Stimulated activated CD4-positive, alpha-beta T cell treated with anti-CD3 and anti-CD28 coated beads, Interleukin-2, amount 100 ng/mL, for 24 hours (primary cell): ENCODE data around the gene NHS.

Experiments used
- DNase-seq, 2 donors: peaks; one replicate each; pipeline ENCODE4 v3.0.0-alpha.2; 2020

Gene NHS

GRCh38 chrX:17738737-17739535, 363.9 kb downstream of the NHS start:
- no peak for DNase-seq

DNA sequence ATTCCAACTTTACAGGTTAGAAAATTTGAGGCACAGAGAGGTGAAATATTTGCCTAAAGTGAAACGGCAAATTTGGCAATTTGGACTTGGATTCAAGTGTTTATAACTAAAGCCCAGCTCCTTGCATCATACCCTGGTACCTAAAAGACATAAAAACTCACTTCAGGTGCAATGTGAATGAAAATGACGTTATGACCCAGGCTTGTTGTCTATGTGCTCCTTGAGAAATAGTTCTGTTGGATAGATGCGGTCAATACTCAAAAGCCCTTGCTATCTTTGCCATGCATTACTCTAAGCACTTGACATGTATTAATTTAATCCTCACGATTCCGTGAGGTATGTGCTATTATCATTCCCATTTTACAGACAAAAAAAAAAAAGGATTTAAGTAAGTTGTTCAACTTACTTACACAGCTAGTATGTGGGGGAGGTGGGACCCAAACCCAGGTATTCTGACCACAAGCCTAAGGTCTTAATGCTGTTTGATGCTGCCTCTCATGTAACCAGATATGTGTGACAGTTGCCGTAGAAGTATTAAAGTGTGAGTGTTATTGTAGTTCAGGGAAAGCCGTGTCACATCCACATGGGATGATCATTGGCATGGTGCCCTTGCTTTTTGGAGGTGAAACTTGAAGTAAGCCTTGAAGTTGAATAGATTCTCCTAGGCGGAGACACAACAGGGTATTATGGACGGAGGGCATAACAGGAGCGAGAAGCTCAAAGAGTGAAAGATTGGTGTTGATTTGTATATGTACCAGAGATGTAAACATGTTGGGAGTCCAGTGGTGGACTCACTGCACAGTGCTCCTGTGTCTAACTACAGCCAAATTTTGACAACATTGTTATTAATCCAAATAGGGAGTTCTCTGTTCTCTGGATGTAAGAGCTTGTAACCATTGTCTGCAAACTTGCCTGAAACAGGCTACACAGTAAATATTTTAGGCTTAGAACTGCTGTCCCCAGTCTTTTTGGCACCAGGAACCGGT, 365.4 kb downstream of the NHS start:
- DNase-seq: no peak

GRCh38 chrX:17741123-17741511, 366.1 kb downstream of the NHS start:
- DNase-seq: no peak

GRCh38 chrX:17743913-17744312, 368.9 kb downstream of the NHS start:
- no peak for DNase-seq

- no peak for DNase-seq
Observed at GRCh38 chrX:17744896-17745523, 370.0 kb downstream of the NHS start.

DNA sequence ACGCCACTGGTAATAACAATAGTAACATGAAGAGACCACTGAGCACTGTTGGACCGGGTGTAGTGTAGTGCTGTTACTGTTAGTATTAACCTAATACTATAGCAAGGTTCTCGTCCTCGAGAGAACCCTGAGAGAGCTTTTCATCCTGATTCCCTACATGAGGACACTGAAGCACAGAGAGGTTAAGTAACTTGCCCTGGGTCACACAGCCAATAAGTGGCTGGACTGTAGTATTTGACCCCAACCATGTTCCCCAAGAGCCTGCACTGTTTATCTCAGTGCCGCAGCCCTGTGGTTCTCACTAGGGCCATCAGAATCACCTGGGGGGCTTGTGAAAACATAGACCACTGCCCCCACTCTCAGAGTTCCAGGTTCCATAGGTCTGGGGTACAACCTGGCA, 372.7 kb downstream of the NHS start:
- no peak for DNase-seq

GRCh38 chrX:17748684-17749083, 373.7 kb downstream of the NHS start:
- DNase-seq: no peak

- no peak for DNase-seq
Observed at GRCh38 chrX:17750436-17750835, 375.4 kb downstream of the NHS start.

DNA sequence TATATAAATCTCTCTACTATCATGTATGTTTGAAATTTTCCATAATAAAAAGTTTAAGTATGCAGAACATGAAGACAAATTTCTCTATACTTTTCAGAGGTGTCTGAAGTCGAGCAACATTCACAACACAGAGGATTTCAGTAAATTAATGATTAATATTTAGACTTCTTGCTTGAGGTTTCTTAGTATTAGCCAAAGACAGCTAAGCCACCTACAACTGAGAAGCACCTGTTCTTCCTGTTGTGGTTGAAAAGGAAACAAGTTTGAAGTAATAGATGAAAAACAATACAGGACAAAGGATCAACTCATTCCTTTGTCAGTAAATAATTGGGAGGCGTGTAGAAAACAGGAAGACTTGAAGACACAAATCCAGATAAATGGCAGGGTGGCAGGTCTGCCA, 383.4 kb downstream of the NHS start:
- DNase-seq: no peak

DNA sequence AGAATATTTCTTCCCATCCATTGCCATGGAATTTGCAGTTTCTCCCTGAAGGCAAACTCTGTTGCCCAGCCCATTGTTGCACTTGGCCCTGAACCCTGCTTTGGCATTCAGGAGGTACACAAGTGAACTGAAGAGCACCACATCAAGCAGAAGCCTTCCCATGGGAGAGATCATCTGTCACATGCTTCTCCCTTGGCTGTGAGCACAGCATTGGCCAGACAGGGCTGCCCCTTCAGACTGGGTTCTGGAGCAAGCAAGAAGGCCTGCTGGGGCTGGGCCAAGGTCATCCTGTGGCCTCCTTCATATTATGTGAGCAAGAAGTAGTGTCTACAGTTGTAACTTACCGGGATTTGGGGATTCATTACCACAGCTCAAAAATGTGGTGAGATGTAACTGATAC, 385.0 kb downstream of the NHS start:
- DNase-seq: no peak

GRCh38 chrX:17767734-17768133, 392.7 kb downstream of the NHS start:
- DNase-seq: no peak

DNA sequence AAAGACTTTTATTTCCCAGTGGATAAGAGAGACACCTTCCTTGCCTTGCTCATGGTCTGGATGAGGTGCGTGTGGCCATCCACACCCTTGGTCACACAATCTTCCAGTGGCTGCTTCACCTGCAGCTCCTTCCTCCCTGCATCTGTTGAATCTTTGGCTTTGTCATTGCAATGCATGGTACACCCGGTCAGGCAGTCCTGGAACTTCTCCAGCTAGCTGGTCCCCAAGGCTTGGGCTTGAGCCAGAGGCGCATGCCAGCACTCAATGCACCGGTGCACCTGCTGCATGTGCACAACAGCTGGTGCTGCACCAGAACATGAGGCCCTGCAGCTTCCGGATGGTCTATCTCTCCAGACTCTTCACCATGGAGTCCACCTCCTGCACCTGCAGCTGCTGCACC, 394.0 kb downstream of the NHS start:
- DNase-seq: no peak

DNA sequence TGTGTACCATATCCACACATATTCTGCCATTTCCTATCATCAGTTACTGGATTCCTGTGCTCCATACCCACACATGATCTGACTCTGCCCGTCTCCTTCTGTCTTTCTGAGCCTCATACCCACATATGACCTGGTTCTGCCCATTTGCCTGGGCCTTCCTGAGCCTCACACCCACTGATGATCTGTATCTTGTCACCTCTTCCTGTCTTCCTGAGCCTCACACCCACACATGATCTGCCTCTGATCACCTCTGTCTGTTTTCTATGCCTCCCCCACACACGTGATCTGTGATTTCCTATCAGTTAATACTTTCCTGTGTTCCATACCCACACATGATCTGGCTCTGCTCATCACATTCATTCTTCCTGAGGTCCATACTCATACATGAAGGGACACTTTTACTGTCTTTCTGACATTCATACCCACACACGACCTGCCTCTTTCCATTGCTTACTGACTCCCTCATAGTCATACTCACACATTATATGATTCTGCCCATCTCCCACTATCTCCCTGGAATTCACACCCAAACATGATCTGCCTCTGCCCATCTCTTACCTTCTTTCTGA, 394.8 kb downstream of the NHS start:
- DNase-seq: no peak

DNA sequence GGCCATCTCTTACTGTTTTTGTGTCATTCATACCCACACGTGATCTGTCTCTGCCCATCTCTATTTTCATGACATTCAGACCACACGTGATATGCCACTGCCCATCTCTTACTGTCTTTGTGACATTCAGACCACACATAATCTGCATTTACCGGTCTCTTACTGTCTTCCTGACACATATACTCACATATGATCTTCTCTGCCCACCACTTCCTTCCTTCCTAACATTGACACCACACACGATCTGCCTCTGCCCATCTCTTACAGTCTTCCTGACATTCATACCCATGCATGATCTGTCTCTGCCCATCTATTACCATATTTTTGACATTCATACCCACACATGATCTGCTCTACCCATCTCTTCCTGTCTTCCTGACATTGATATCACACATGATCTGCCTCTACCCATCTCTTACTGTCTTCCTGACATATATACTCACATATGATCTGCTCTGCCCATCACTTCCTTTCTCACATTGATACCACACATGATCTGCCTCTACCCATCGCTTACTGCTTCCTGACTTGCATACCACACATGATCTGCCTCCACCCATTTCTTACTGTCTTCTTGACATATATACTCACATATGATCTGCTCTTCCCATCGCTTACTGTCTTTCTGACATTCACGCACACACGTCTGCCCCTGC, 398.3 kb downstream of the NHS start:
- no peak for DNase-seq

DNA sequence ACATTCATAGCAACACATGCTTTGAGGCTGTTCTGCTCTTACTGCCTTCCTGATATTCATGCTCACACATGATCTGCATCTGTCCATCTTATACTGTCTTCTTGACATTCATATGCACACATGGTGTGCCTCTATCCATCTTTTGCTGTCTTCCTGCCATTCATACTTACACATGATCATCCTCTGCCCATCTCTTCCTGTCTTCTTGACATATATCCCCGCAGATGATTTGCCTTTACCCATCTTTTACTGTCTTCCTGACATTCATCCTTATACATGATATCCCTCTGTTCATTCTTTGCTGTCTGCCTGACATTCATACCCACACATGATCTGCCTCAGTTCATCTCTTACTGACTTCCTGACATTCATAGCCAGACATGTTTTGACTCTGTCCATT, 399.1 kb downstream of the NHS start:
- DNase-seq: no peak

GRCh38 chrX:17778997-17779396, 404.0 kb downstream of the NHS start:
- DNase-seq: no peak

GRCh38 chrX:17779434-17779833, 404.4 kb downstream of the NHS start:
- no peak for DNase-seq
